B cell (primary cell): ENCODE measurements around the gene HOXD3. TPM values are rescaled to one million over a fixed set of nuclear protein-coding genes. Genes with fewer than 3 reads are reported as not detected.

Source experiments
- ATAC-seq: fragments of 200-7000 bp; cut with Tn5 transposase; one replicate; pipeline ENCODE4 v1.10.0; 2021; ENCODE audit warnings: low read depth, mild to moderate bottlenecking, moderate number of reproducible peaks, moderate library complexity
- CTCF ChIA-PET: fragments of 350-600 bp; sonication (Branson Sonifier 250); formaldehyde crosslinking; loops from one replicate; lab custom pipeline; 2021; ENCODE audit warnings: antibody characterized with exemption, inconsistent platforms; lab: Charles Lee
- POLR2A ChIA-PET: fragments of 350-600 bp; sonication (Branson Sonifier 250); formaldehyde crosslinking; loops from one replicate; lab custom pipeline; 2021; ENCODE audit warnings: antibody characterized with exemption; lab: Charles Lee
- DNase-seq: peaks from one replicate; pipeline ENCODE4 v3.0.0; 2013
- H2AFZ ChIP-seq: 2 replicates; pipeline ENCODE4 v1.6.1; 2012; ENCODE audit warnings: mild to moderate bottlenecking, low read depth, low read length; ENCODE audit not compliant: insufficient read depth, poor library complexity, severe bottlenecking
- H3K27ac ChIP-seq, 2 donors: 1 replicate in 1 of 2; 2 replicates in 1 of 2; pipeline ENCODE4 v1.5.1; 2012 to 2013; ENCODE audit warnings: low read length in 2 of 2, mild to moderate bottlenecking in 2 of 2, moderate library complexity in 1 of 2
- H3K27me3 ChIP-seq, 4 experiments: fragments of 200-600 bp in 1 of 4; sonication (generic) in 1 of 4; replicated peaks in 1 of 4; 1 replicate in 2 of 4; 2 replicates in 2 of 4; pipeline versions ENCODE4 v1.6.1 to v1.7.0; 2013 to 2016; ENCODE audit warnings: low read length in 3 of 4, mild to moderate bottlenecking in 2 of 4, mixed read lengths in 1 of 4, moderate library complexity in 1 of 4; ENCODE audit not compliant: insufficient read depth in 4 of 4, control insufficient read depth in 3 of 4; ENCODE audit errors: control extremely low read depth in 1 of 4
- H3K36me3 ChIP-seq, 2 experiments: replicated peaks in 1 of 2; 1 replicate in 1 of 2; 2 replicates in 1 of 2; pipeline versions ENCODE4 v1.6.1 to v1.7.1; 2013; ENCODE audit warnings: low read length in 1 of 2; ENCODE audit not compliant: insufficient read depth in 2 of 2, control insufficient read depth in 1 of 2; ENCODE audit errors: control extremely low read depth in 1 of 2, extremely low read depth in 1 of 2
- H3K4me1 ChIP-seq, 2 donors: fragments of 200-600 bp in 1 of 2; sonication (generic) in 1 of 2; 1 replicate in 1 of 2; 2 replicates in 1 of 2; pipeline versions ENCODE4 v1.5.1 to v1.6.1; 2013 to 2017; ENCODE audit warnings: low read length in 2 of 2; ENCODE audit not compliant: control insufficient read depth in 2 of 2, insufficient read depth in 2 of 2
- H3K4me2 ChIP-seq: replicated peaks from 2 replicates; pipeline ENCODE3; 2012; ENCODE audit warnings: mild to moderate bottlenecking, low read depth, low read length; ENCODE audit not compliant: poor library complexity, severe bottlenecking
- H3K4me3 ChIP-seq, 5 experiments: fragments of 200-600 bp in 1 of 5; sonication (generic) in 1 of 5; 1 replicate in 3 of 5; 2 replicates in 2 of 5; pipeline versions ENCODE4 v1.5.1 to v1.7.0; 2011 to 2016; ENCODE audit warnings: low read length in 4 of 5, mild to moderate bottlenecking in 4 of 5, low read depth in 2 of 5, control low read depth in 1 of 5, moderate library complexity in 1 of 5; ENCODE audit not compliant: insufficient read depth in 1 of 5; ENCODE audit errors: control extremely low read depth in 1 of 5, extremely low read depth in 1 of 5
- H3K79me2 ChIP-seq: fragments of 200-600 bp; sonication (generic); one replicate; pipeline ENCODE4 v1.6.0; 2016; ENCODE audit warnings: low read length; ENCODE audit not compliant: control insufficient read depth, insufficient read depth
- H3K9ac ChIP-seq: fragments of 200-600 bp; sonication (generic); 2 replicates; pipeline ENCODE4 v1.6.1; 2017; ENCODE audit warnings: mild to moderate bottlenecking, low read length, moderate library complexity
- H3K9me3 ChIP-seq, 3 donors: one replicate each; pipeline versions ENCODE4 v1.6.1 to v1.7.1; 2013; ENCODE audit warnings: low read length in 2 of 3; ENCODE audit not compliant: control insufficient read depth in 2 of 3, insufficient read depth in 1 of 3; ENCODE audit errors: control extremely low read depth in 1 of 3
- H4K20me1 ChIP-seq: 2 replicates; pipeline ENCODE4 v1.6.0; 2012; ENCODE audit warnings: mild to moderate bottlenecking, low read length; ENCODE audit not compliant: insufficient read depth, control insufficient read depth, poor library complexity, severe bottlenecking
- H3K27ac Mint-ChIP-seq: one replicate; pipeline ENCODE4 v1.8.0; 2021; ENCODE audit warnings: mixed read lengths
- H3K27me3 Mint-ChIP-seq: one replicate; pipeline ENCODE4 v1.8.0; 2021; ENCODE audit warnings: mixed read lengths
- H3K4me1 Mint-ChIP-seq: one replicate; pipeline ENCODE4 v1.8.0; 2021; ENCODE audit warnings: mixed read lengths
- H3K4me3 Mint-ChIP-seq: one replicate; pipeline ENCODE4 v1.8.0; 2021; ENCODE audit warnings: mixed read lengths
- H3K9me3 Mint-ChIP-seq: one replicate; pipeline ENCODE4 v1.8.0; 2022; ENCODE audit warnings: mixed read lengths; ENCODE audit not compliant: insufficient read depth
- EZH2 ChIP-seq: IDR thresholded peaks from 2 replicates; pipeline ENCODE4 v1.6.1; 2012; ENCODE audit warnings: borderline replicate concordance, low read depth, mild to moderate bottlenecking, moderate library complexity, low read length; ENCODE audit not compliant: insufficient read depth, poor library complexity, severe bottlenecking
- WGBS: methylation state at CpG from one replicate; pipeline ENCODE4 v1.1.5; 2013; ENCODE audit warnings: missing lambda C conversion rate; ENCODE audit not compliant: insufficient coverage; 5-methylcytosine and 5-hydroxymethylcytosine counted together
- intact Hi-C: fragments of 100-400 bp; cut with micrococcal nuclease; formaldehyde crosslinking; loops from one replicate; pipeline ENCODE4 v1.10.0; 2022
- polyA plus RNA-seq: library from polyadenylated mRNA; depleted of rRNA; stranded (reverse); fragments of >200 nt; gene quantifications from 2 replicates; pipeline ENCODE4 v1.2.3, GENCODE V29; 2012
- total RNA-seq, 2 donors: library from RNA; stranded (reverse); fragments of 120-200 nt in 1 of 2; gene quantifications; 1 replicate in 1 of 2; 2 replicates in 1 of 2; pipeline versions ENCODE4 v1.2.3 to v1.2.4, GENCODE V29; 2013 to 2022
- TF ChIP-seq, protein P1 (sequence below): fragments of 200-600 bp; IDR thresholded peaks from one replicate; pipeline ENCODE4 v1.8.0; 2022; ENCODE audit warnings: antibody characterized with exemption, mild to moderate bottlenecking

The HOXD3 gene
- total and polyA plus RNA-seq, 2 donors (not counting 1 experiment from before 2014, with no cell fraction given), result not detected

DNA sequence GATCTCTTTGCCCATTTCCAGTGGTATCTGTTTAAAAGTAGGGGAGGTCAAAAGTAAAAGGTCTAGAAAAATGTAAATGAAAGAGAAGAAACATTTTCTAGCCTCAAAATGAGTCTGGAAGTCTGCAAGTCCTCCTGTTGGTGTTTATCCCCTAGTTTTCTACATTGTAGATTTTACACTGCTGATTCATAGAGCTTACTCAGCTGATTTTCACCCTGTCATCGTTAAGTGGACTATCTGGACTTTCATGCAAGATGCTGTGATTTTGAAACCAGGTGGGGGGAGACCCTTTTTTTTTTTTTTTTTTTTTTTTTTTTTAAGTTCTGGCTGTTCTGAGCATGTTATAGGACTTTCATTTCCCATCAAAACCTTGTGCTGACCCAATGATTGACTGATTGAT, 10.3 kb downstream of the HOXD3 start:
- no peak for DNase-seq
- TF ChIP-seq, protein P1, sequence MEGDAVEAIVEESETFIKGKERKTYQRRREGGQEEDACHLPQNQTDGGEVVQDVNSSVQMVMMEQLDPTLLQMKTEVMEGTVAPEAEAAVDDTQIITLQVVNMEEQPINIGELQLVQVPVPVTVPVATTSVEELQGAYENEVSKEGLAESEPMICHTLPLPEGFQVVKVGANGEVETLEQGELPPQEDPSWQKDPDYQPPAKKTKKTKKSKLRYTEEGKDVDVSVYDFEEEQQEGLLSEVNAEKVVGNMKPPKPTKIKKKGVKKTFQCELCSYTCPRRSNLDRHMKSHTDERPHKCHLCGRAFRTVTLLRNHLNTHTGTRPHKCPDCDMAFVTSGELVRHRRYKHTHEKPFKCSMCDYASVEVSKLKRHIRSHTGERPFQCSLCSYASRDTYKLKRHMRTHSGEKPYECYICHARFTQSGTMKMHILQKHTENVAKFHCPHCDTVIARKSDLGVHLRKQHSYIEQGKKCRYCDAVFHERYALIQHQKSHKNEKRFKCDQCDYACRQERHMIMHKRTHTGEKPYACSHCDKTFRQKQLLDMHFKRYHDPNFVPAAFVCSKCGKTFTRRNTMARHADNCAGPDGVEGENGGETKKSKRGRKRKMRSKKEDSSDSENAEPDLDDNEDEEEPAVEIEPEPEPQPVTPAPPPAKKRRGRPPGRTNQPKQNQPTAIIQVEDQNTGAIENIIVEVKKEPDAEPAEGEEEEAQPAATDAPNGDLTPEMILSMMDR, result no peak
- TF ChIP-seq EZH2, result no peak
- peaks cover 6% of the 10 kb centered on the region for H3K4me1 Mint-ChIP-seq
- ChIA-PET POLR2A (no interaction called here), CTCF (no interaction called here)
- no peak overlapping the region for H3K4me3 Mint-ChIP-seq
- peaks cover 0 to 47% (median 0%) of the 10 kb centered on the region in 3 donors for H3K9me3 ChIP-seq
- no peak overlapping the region for H3K27ac Mint-ChIP-seq
- no peaks in the 10 kb centered on the region for H3K9me3 Mint-ChIP-seq
- no peak overlapping the region for H3K9ac ChIP-seq
- H3K4me1 ChIP-seq, result peaks cover 4 to 11% of the 10 kb centered on the region in 2 donors
- H3K79me2 ChIP-seq, result no peaks in the 10 kb centered on the region
- no peak for ATAC-seq
- no peaks in the 10 kb centered on the region for H3K36me3 ChIP-seq
- intact Hi-C loops, result no loop called here
- no peaks in the 10 kb centered on the region for H4K20me1 ChIP-seq
- H3K27ac ChIP-seq, result no peak overlapping the region
- H3K4me2 ChIP-seq, result no peak overlapping the region
- WGBS, result no CpG with 5 or more reads among the region's 1 CpG
- peaks cover 73% of the 10 kb centered on the region for H3K27me3 Mint-ChIP-seq
- H2AFZ ChIP-seq, result no peak overlapping the region
- peaks cover 0 to 82% (median 53%) of the 10 kb centered on the region in 4 experiments for H3K27me3 ChIP-seq
- no peak overlapping the region for H3K4me3 ChIP-seq

DNA sequence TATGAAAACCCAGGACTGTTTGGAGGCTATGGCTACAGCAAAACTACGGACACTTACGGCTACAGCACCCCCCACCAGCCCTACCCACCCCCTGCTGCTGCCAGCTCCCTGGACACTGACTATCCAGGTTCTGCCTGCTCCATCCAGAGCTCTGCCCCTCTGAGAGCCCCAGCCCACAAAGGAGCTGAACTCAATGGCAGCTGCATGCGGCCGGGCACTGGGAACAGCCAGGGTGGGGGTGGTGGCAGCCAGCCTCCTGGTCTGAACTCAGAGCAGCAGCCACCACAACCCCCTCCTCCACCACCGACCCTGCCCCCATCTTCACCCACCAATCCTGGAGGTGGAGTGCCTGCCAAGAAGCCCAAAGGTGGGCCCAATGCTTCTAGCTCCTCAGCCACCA, 12.1 kb downstream of the HOXD3 start:
- no peaks in the 10 kb centered on the region for H3K9me3 Mint-ChIP-seq
- Histone ChIP-seq H3K4me2 (no peak overlapping the region), H3K27me3 (peaks cover 0 to 71% (median 55%) of the 10 kb centered on the region in 4 experiments), H3K79me2 (no peaks in the 10 kb centered on the region), H4K20me1 (no peaks in the 10 kb centered on the region), H3K4me1 (peaks cover 4 to 11% of the 10 kb centered on the region in 2 donors), H3K27ac (no peak overlapping the region), H3K36me3 (no peaks in the 10 kb centered on the region), H2AFZ (no peak overlapping the region), H3K9me3 (peaks cover 0 to 37% (median 0%) of the 10 kb centered on the region in 3 donors), H3K4me3 (no peak overlapping the region), H3K9ac (no peak overlapping the region)
- H3K27ac Mint-ChIP-seq, result no peak overlapping the region
- DNase-seq (no peak), ATAC-seq (no peak)
- no peak overlapping the region for H3K4me3 Mint-ChIP-seq
- TF ChIP-seq, protein P1, result no peak
- TF ChIP-seq EZH2, result no peak
- intact Hi-C loops, result no loop called here
- peaks cover 75% of the 10 kb centered on the region for H3K27me3 Mint-ChIP-seq
- WGBS, result 78% methylated on average over 5 of the region's 5 CpGs
- H3K4me1 Mint-ChIP-seq, result peaks cover 6% of the 10 kb centered on the region
- ChIA-PET CTCF (no interaction called here), POLR2A (no interaction called here)
